GM13976 (cell line): ENCODE data around the gene DHX29.

Experiments used
- DNase-seq: peaks from one replicate; pipeline ENCODE4 v3.0.0; 2012; ENCODE audit warnings: low spot score
- in situ Hi-C: fragments of 300-500 bp; cut with MboI; formaldehyde crosslinking; loops from one replicate; pipeline ENCODE4 v1.12.0; 2022; ENCODE audit warnings: low sequenced_read_pairs, mixed read lengths, inconsistent platforms; ENCODE audit not compliant: unreplicated experiment
- TF ChIP-seq, protein P1 (sequence below): IDR thresholded peaks from 2 replicates; pipeline ENCODE4 v1.5.1; 2012; ENCODE audit warnings: borderline replicate concordance, mild to moderate bottlenecking; ENCODE audit not compliant: insufficient read depth; ENCODE audit errors: extremely low read depth, missing control alignments, control extremely low read depth

DHX29 gene

DNA sequence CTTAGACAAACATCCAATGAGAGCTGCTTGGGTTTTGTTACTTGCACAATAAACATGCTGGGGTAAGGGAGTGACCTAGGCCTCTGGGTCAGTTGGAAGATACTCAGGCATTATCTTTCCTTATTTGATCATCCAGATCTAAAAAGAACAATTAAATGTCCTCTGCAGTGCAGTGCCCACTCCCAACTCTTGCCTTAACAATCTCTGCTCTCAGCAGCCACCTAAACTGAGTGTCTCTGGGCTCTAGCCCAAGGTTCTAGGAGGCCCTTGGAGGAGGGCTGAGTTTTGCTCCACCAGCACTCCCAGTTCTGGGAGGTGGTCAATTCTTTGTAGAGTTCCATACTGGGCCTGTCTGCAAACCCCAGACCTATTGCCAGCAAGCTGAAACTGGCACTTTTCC, 82.1 kb downstream of the DHX29 start:
- TF ChIP-seq, protein P1, sequence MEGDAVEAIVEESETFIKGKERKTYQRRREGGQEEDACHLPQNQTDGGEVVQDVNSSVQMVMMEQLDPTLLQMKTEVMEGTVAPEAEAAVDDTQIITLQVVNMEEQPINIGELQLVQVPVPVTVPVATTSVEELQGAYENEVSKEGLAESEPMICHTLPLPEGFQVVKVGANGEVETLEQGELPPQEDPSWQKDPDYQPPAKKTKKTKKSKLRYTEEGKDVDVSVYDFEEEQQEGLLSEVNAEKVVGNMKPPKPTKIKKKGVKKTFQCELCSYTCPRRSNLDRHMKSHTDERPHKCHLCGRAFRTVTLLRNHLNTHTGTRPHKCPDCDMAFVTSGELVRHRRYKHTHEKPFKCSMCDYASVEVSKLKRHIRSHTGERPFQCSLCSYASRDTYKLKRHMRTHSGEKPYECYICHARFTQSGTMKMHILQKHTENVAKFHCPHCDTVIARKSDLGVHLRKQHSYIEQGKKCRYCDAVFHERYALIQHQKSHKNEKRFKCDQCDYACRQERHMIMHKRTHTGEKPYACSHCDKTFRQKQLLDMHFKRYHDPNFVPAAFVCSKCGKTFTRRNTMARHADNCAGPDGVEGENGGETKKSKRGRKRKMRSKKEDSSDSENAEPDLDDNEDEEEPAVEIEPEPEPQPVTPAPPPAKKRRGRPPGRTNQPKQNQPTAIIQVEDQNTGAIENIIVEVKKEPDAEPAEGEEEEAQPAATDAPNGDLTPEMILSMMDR = no peak
- DNase-seq = no peak
- in situ Hi-C loops = no loop called here

DNA sequence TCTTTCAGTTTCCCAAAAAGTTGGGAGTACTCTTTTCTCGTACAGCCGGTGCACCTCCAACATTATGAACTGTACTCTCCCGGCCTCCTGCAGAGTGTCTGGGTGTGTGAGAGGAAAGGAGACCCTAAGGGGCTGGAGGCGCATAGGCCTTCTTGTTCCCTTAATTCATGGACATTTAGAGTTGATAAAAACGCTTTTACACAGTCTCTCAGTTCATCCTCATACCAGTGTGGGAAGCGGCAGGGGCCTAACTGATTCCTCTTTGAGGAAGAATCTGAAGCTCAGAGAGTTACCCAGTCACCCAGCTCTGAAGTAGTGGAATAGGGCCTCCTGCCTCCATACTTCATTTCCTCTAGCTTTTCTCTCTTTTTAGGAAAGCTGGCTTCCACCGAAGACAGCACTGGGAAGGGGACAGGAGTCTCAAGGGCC, 83.7 kb downstream of the DHX29 start:
- DNase-seq = no peak
- TF ChIP-seq, protein P1 = no peak
- in situ Hi-C loops = no loop called here

DNA sequence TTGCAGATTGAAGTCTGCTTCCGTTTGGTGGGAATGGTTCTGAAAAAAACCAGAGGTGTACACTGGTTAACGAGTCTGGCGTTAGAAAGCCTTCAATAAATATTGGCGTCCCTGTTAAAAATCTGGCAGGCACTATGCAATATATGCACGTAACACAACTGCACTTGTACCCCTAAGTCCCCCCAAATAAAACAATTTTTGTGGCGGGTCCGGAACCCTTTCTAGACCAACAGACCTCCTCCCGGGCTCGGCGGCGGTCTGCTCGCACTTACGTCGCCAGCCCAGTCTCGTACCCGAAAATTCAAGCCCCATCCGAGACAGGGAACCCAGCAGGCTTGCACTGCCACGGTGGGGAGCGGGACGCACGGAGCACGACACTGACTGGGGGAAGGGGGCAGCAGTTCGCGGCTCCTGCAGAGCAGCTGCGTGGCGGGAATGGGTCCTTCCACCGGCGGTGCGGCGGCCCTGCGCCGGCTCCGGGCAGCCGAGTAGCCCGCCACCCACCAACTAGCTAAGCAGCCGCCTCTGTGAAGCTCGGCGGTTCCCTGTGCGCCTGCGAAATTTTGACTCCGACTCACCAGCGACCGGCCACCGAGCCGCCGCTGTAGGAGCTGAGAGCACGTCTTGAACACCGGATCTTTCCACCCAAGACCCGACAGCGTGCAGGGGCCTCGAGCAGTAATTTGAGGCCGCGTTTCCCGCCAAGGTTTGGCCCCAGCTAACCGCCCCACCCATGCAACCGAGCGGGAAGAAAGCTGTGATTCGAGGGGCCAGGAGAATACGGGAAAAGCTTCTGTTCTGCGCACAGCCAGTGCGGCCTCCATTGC, 84.3 kb downstream of the DHX29 start:
- in situ Hi-C loops = no loop called here
- TF ChIP-seq, protein P1 = no peak
- peak; percentile 55 for DNase-seq

DNA sequence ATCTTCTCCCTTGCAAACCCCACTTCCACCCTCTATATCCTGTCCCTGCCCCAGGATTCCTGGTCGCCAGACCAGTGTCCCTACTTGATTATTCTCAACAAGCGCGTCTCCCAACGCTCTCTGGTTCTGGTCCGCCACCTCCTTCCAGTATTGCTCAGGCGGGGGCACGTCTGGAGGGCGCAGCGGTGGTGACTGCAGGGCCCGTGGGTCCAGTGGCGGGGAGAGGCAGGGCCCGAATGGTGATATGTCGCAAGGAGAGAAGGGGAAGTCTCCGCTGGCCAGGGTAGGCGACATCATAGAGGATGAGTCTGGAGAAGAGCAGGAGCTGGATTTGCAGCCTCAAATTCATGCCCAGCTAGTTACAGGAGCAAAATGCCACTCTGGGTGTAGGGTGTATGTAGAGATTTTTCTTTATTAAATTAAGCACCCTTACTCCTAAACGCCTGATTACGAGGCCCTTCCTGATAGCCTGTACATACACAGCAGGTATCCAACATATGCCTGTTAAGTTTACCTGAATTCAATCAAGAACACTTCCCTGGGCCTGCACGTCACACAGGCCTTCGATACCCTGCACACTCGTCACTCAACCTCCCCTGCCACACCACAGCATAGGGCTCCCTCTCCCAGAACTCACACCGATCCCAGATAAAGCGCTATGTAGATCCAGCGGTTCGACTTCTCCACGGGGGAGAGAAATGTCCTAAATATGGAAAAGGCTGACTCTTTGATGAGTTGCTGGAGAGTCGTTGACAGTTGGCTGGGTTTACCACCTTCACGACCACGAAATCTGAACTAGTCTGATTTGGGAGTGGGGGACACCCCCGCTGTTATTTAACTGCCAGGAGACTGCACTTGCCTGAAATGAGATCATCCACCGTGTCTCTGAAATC, 85.2 kb downstream of the DHX29 start:
- TF ChIP-seq, protein P1 = no peak
- in situ Hi-C loops = no loop called here
- DNase-seq = peak; percentile 35

DNA sequence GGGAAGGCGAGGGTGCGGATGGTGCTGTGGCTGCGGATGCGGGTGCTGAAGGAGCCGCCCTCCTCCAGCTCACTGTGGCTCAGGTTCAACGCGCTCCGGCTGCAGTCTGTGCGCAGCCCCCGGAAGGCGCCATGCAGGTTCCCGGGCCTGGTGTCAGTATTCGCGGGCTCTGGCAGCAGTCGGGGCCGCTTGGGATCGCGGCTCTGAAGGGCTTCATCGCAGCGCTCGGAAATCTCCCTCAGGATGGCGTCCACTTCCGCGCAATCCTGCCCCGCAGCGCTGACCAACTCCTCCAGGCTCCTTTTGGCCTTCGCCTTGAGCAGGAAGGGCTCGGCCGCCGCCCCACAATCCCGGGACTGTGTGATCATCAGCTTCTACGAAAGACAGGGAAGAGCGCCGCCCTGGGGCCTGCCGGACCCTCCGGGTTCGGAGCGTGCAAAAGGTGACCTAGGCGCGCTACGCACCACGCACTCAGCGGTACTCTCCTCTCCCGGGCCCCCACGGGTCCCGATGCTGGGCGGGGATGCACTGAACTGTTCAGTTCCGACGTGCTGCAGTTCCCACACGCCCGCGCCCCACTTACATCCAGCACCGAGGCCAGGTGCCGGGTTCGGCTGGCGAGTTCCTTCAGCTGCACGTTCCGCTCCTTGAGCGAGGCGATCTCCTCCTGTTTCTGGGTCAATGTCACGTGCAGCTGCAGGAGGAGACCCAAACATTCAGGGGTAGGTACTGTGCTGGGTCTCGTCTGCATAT, 86.9 kb downstream of the DHX29 start:
- TF ChIP-seq, protein P1 = no peak
- DNase-seq = peak; percentile 33
- in situ Hi-C loops = no loop called here

DNA sequence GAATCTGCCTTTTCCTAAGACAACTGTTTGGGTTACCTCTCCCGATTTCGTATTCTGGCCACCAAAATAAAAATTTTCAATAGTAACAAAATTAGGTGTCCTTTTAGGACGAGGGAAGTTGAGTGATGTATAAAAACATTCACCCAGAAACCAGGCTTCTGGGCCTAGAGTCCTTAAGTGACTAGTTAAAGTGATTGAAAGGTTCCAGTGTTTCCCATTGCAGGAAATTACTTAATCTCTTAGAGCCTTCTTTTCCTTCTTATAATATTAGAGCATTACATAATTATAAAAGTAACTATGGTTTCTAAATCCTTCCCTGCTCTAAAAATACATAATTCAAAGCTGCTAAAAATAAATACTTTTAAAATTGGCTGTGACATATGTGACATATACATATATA, 87.7 kb downstream of the DHX29 start:
- in situ Hi-C loops = no loop called here
- no peak for DNase-seq
- TF ChIP-seq, protein P1 = no peak
